GM12872 (cell line): ENCODE data around the gene OXCT2.

Experiments used
- CTCF ChIP-seq: IDR thresholded peaks from 3 replicates; pipeline ENCODE4 v1.5.1; 2011; ENCODE audit warnings: low read depth, mild to moderate bottlenecking, low read length, moderate library complexity; ENCODE audit not compliant: insufficient read depth

The OXCT2 gene

GRCh38 chr1:39737546-39738169 is 33.5 kb downstream of the OXCT2 start:
- no peak for TF ChIP-seq CTCF

- no peak for TF ChIP-seq CTCF
Observed at GRCh38 chr1:39735731-39736130, 35.4 kb downstream of the OXCT2 start.

GRCh38 chr1:39733161-39733560 is 38.0 kb downstream of the OXCT2 start:
- no peak for TF ChIP-seq CTCF

- TF ChIP-seq CTCF = no peak
Observed at GRCh38 chr1:39732730-39733129, 38.4 kb downstream of the OXCT2 start.

- no peak for TF ChIP-seq CTCF
Observed at GRCh38 chr1:39729842-39730241, 41.3 kb downstream of the OXCT2 start.

GRCh38 chr1:39729030-39729429 is 42.1 kb downstream of the OXCT2 start:
- TF ChIP-seq CTCF = no peak

- no peak for TF ChIP-seq CTCF
Observed at GRCh38 chr1:39727932-39728317, 43.2 kb downstream of the OXCT2 start.
